LNCaP clone FGC (cell line): ENCODE measurements around the gene SLC1A2.

Experiments
- DNase-seq: peaks from one replicate; pipeline ENCODE4 v3.0.0-alpha.2; 2011; ENCODE audit warnings: low read depth
- H3K4me3 ChIP-seq: 2 replicates; pipeline ENCODE4 v1.5.1; 2011; ENCODE audit warnings: mild to moderate bottlenecking, low read depth, low read length, control low read depth
- TF ChIP-seq, protein P1 (sequence below): IDR thresholded peaks from 2 replicates; pipeline ENCODE4 v1.5.1; 2012; ENCODE audit warnings: mild to moderate bottlenecking; ENCODE audit not compliant: control insufficient read depth, insufficient read depth; ENCODE audit errors: extremely low read depth

SLC1A2 gene

DNA sequence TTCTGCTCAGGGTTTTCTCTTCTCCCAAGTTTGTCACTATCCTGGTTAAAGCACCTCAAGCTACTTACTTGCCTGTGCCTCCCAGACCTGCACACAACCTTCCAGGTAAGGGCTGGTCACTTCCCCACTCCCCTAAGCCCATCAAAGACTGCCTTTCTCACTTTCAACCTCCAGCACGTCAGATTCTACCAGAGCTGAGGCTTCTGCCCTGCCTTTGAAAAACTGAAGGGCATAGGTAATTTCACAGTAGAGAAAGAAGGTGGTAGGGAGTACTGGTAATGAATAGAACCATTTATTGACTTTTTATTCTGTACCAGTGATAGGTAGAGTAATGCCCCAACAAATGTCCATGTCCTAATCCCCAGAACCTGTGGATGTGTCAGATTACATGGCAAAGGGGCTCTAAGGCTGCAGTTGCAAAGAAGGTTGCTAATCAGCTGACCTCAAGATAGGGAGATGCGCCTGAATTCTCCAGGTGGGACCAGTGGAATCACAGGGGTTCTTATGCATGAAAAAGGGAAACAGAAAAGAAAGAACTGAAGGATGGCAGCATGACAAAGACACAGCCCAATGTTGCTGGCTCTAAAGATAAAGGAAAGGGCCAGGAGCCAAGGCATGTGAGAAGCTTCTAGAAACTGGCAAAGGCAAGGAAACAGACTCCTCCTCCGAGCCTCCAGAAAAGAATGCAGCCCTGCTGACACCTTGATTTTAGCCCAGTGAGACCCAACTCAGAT, 89.0 kb downstream of the SLC1A2 start:
- TF ChIP-seq, protein P1, sequence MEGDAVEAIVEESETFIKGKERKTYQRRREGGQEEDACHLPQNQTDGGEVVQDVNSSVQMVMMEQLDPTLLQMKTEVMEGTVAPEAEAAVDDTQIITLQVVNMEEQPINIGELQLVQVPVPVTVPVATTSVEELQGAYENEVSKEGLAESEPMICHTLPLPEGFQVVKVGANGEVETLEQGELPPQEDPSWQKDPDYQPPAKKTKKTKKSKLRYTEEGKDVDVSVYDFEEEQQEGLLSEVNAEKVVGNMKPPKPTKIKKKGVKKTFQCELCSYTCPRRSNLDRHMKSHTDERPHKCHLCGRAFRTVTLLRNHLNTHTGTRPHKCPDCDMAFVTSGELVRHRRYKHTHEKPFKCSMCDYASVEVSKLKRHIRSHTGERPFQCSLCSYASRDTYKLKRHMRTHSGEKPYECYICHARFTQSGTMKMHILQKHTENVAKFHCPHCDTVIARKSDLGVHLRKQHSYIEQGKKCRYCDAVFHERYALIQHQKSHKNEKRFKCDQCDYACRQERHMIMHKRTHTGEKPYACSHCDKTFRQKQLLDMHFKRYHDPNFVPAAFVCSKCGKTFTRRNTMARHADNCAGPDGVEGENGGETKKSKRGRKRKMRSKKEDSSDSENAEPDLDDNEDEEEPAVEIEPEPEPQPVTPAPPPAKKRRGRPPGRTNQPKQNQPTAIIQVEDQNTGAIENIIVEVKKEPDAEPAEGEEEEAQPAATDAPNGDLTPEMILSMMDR, result no peak
- no peak for DNase-seq
- H3K4me3 ChIP-seq, result no peak overlapping the region

- DNase-seq, result no peak
- H3K4me3 ChIP-seq, result no peak overlapping the region
- TF ChIP-seq, protein P1, result no peak
These were observed 91.5 kb downstream of the SLC1A2 start for GRCh38 chr11:35327829-35328228.

DNA sequence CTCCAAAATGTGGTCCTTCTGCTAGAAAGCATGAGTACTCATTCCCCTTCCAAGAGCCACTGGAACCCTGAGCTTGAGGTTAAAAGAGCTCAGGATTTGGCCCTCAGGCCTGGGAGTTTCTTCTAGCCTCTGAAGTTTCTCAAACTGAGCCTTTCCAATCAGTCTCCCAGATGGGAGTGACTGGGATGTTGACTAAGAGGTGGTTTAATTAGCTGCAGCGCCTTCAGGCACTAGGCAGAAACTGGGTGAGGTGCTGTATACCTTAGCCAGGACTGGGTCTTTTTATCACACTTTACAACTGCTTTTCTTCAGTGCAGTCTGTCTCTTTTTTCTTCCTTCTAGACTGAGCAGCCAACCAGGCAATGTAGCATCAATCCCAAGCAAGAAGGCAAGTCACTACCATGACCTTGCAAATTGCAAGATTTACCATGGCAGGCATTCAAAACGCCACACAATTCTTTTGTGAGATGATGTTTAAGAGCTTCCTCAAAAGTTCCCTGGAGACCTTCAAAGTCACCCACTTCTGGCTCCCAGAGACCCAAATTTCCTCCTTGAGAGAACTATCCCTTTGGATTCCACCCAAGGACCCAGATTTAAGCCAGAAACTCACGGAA, 93.0 kb downstream of the SLC1A2 start:
- TF ChIP-seq, protein P1, result no peak
- H3K4me3 ChIP-seq, result no peak overlapping the region
- no peak for DNase-seq

DNA sequence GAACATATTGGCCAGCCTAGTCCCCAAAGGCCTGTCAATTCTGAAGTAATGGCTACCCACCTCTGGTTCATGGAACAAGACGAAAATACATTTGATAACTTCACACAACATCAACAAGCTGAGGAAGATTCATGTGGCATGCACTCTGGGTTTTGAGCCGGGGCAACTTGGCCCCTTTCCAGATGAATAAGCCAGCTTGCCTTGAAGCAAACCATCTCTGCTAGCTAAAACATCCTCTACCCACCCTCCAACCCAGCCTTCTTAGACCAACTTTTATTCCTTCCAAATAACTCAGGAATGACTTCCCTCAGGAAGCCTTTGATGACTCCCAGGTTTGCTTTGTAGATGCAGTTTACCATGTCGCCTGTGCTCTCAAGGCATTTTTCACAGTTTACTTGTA, 94.4 kb downstream of the SLC1A2 start:
- DNase-seq, result no peak
- TF ChIP-seq, protein P1, result no peak

DNA sequence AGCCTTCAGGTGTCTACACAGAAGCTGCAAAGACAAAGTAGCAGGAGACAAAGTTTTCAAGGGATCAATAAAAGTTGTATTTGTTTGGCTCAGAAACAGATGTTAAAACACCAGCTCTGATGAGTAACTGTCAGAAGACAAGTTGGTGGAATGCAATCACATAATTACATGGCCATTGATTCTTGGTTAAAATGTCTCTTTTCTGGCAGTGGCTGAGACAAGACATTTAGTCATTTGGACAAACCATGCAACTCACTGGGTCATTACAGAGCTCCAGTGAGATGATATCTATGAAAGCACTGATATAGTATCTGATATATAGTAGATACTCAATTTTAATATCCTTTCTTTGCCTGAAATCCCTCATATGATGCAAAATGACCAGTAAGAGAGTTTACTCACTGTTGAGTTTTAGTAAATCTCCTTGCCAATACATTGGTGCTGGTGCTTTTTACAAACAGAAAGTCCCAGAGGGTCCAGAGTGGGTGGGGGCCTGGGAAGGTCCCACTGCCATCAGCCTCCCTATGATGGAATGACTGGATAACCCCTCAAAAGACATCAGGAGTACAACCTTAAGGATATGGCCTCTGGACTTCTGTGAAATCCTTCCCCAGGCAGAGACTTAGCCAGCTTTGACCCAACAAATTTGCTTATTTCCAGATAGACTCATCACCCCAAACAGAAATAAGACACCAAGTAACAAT, 95.0 kb downstream of the SLC1A2 start:
- TF ChIP-seq, protein P1, result no peak
- no peak for DNase-seq
- H3K4me3 ChIP-seq, result no peak overlapping the region

More for the DNA sequence above, 94.4 kb downstream of the SLC1A2 start:
- no peak overlapping the region for H3K4me3 ChIP-seq

GRCh38 chr11:35323076-35323868, 96.1 kb downstream of the SLC1A2 start:
- TF ChIP-seq, protein P1, result no peak
- DNase-seq, result no peak
- no peak overlapping the region for H3K4me3 ChIP-seq
